GM12872 (cell line): ENCODE data around the gene CYP2U1.

Experiments used
- TF ChIP-seq, protein P1 (sequence below): IDR thresholded peaks from 3 replicates; pipeline ENCODE4 v1.5.1; 2011; ENCODE audit warnings: low read depth, mild to moderate bottlenecking, low read length, moderate library complexity; ENCODE audit not compliant: insufficient read depth

The CYP2U1 gene

GRCh38 chr4:107896158-107896645 is 35.1 kb upstream of the CYP2U1 start:
- TF ChIP-seq, protein P1, sequence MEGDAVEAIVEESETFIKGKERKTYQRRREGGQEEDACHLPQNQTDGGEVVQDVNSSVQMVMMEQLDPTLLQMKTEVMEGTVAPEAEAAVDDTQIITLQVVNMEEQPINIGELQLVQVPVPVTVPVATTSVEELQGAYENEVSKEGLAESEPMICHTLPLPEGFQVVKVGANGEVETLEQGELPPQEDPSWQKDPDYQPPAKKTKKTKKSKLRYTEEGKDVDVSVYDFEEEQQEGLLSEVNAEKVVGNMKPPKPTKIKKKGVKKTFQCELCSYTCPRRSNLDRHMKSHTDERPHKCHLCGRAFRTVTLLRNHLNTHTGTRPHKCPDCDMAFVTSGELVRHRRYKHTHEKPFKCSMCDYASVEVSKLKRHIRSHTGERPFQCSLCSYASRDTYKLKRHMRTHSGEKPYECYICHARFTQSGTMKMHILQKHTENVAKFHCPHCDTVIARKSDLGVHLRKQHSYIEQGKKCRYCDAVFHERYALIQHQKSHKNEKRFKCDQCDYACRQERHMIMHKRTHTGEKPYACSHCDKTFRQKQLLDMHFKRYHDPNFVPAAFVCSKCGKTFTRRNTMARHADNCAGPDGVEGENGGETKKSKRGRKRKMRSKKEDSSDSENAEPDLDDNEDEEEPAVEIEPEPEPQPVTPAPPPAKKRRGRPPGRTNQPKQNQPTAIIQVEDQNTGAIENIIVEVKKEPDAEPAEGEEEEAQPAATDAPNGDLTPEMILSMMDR: no peak

- TF ChIP-seq, protein P1: no peak
Measured at GRCh38 chr4:107896646-107897045, 34.7 kb upstream of the CYP2U1 start.

DNA sequence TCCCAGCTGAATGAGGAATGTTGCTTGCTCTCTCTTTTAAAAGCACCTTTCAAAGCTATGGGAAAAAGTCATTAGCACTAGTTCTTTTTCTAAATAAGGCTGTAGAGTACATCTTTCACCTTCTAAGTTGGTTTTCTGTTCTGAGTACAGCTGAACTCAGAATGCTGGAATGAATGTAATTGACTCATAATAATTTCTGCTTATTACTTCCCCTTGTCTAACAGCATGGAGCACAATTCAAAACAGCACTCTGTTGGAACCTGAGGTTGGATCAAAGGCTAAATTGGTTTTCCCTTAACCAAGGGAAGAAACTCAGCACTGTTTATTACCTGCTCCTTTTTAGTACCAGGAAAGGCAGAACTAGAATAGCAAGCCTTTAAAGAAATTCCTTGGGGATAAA is 33.5 kb upstream of the CYP2U1 start:
- TF ChIP-seq, protein P1: no peak

DNA sequence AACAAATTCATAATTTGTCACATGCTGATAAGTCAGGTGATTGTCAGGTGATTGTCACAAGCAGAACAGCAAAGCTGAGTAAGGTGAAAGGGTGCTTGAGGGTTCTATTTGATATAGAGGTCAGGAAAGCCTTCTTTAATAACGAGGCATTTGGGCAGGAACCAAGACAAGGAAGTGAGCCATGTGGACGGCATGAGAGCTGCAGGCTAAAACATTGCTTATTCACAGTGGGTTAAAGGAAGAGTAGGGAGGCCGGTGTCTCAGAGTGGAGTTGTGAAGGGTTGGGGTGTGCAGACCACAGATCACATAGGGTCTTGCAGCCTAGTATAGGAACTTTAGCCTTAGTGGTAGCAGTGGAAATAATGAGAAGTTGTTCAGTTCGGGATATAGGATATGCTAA is 31.3 kb upstream of the CYP2U1 start:
- TF ChIP-seq, protein P1: no peak

GRCh38 chr4:107900508-107900907 is 30.8 kb upstream of the CYP2U1 start:
- TF ChIP-seq, protein P1: no peak

- TF ChIP-seq, protein P1: no peak
Measured at GRCh38 chr4:107901213-107901934, 30.0 kb upstream of the CYP2U1 start.

DNA sequence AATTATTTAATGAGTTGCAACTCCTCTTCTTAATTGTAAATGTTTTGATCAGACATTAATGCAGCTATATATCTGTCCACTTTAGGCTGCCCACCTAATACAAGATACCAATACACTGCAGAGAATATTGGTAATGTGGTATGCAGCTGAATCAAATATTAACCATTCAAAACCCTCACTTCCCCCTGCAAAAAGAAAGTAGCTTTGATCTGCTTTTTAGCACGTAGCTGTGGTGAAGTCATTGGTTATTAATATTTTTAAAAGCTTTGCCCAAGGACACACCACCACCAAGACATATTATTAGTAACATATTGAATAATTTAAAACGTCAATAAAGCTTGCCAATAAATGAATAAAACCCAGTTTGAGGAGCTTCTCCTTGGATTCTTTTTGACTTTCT is 28.6 kb upstream of the CYP2U1 start:
- TF ChIP-seq, protein P1: no peak
